ENCODE measurements around the gene BCL7A.
"Not testable (repeated sequence)": the region's sequence is repeated elsewhere in the genome, so short reads cannot be mapped to it uniquely, and the experiment has no call there.

The BCL7A gene

DNA sequence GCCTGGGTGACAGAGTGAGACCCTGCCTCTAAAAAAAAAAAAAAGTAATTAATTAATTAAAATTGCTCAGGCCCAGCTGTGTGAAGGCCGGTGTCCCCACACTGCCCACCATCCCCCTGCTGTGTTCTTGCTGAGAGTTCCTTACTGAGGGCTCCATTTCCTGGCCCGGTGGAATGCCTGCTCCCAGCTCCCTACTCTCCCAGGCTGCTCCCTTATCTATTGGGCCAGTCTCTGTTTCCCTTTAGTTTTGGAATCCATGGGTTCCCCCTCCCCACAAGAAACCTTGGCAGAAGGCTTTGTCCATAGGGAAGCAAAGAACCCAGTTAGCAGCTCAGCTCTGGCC, 75.9 kb downstream of the BCL7A start:
- H3K27ac ChIP-seq (ENCODE audit: low read depth, low read length, severe bottlenecking): peak overlapping the region; percentile 95
- no peaks in the 10 kb centered on the region for H3K9me3 ChIP-seq (ENCODE audit: control insufficient read depth, low read length)
- peaks cover 4% of the 10 kb centered on the region for H3K36me3 ChIP-seq (ENCODE audit: control insufficient read depth, insufficient read depth, low read length)
- peaks cover 34% of the 10 kb centered on the region for H3K4me1 ChIP-seq (ENCODE audit: control insufficient read depth, insufficient read depth, low read length, poor library complexity, severe bottlenecking)
- 58 to 73% methylated on average over 2 of the region's 2 CpGs for WGBS, 2 experiments (ENCODE audit: insufficient coverage in 2 of 2)
- H3K4me3 ChIP-seq (ENCODE audit: extremely low read depth, insufficient read depth, low read length, poor library complexity, severe bottlenecking): no peak overlapping the region

DNA sequence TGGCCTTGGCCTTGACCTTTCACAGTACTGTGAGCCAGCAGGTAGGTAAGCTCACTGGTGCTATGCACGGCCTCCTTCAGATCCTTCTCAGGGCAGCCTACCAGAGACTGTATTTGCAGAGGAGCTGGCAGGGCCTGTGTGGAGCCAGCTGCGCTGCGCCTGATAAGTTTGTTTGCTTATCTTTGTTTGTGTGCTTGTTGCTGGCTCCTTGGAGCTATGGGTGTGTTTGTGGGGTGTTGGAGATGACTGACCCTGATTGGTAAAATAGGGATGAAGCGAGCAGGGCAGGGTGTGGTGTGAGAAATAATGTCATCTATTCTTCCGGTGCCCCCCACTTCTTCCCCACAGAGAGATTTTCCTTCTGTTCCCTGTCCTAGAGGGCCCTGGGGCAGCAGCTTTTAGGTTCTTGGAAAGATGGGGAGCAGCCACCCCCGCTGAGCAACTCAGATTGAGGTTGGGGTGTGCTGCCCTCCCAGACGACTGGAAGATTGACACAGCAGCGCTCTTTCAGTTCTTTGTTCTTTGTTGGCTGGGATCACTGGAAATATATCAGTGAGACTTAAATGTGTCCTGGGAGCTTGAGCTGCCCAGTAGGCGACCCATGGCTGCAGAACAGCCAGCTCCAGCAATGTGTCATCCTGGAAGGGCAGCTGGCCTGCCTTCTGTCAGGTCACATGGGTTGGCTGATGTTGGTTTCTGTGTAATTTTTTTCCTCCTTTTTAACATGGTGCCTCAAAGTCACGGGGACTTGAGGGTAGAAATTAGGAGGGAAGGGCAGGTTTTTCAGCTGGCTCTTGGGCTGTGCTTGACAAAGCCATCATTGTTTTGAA, 76.5 kb downstream of the BCL7A start:
- Histone ChIP-seq H3K9me3 (ENCODE audit: control insufficient read depth, low read length) (no peaks in the 10 kb centered on the region), H3K36me3 (ENCODE audit: control insufficient read depth, insufficient read depth, low read length) (peaks cover 5% of the 10 kb centered on the region), H3K27ac (ENCODE audit: low read depth, low read length, severe bottlenecking) (peak overlapping the region; percentile 95), H3K4me3 (ENCODE audit: extremely low read depth, insufficient read depth, low read length, poor library complexity, severe bottlenecking) (no peak overlapping the region), H3K4me1 (ENCODE audit: control insufficient read depth, insufficient read depth, low read length, poor library complexity, severe bottlenecking) (peaks cover 34% of the 10 kb centered on the region)
- 69% methylated on average over 5 to 8 of the region's 10 CpGs for WGBS, 2 experiments (ENCODE audit: insufficient coverage in 2 of 2)

DNA sequence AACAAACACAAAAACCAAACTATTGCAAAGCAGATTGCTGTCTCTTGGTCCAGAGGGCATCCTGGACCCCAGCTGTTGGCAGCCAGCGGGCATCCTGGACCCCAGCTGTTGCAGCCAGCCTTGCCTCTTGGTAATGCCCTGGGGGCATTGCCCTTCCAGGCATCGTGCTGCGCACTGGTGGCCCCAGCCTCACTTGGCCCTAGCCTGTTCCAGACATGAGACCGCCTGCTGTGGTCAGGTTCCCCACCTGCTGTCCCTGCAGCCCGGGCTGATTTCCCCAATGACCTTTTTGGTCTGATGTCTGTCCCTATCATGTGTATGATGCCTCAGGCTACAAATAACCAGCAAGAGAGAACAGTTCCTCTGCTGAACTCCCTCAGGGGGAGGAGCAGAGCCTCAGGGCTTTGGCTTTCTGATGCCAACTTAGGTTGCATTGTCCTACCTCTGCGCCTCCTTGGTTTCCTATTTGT, 77.6 kb downstream of the BCL7A start:
- Histone ChIP-seq H3K36me3 (ENCODE audit: control insufficient read depth, insufficient read depth, low read length) (peaks cover 5% of the 10 kb centered on the region), H3K27ac (ENCODE audit: low read depth, low read length, severe bottlenecking) (peak overlapping the region; percentile 95), H3K4me1 (ENCODE audit: control insufficient read depth, insufficient read depth, low read length, poor library complexity, severe bottlenecking) (peaks cover 34% of the 10 kb centered on the region), H3K4me3 (ENCODE audit: extremely low read depth, insufficient read depth, low read length, poor library complexity, severe bottlenecking) (no peak overlapping the region), H3K9me3 (ENCODE audit: control insufficient read depth, low read length) (no peaks in the 10 kb centered on the region)
- 84 to 92% methylated on average over 5 of the region's 6 CpGs for WGBS, 2 experiments (ENCODE audit: insufficient coverage in 2 of 2)

DNA sequence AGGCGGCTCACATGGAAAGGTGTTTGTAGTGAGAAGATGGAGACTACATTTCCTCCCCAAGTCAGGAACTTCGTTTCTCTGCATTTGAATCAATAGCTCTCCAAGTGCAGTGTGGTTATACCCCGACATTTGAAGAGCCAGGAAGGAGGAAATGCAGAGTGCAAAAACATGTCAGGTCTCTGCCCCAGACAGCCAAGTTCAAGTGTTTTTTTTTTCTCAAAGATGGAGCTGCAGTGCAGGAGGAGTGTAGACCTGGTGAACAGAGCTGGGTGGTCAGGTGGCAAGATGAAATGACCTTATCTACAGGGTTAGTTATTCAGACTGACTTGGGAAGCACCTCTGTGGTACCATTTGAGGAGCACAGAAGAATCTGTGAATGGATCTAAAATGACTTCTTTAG, 78.2 kb downstream of the BCL7A start:
- H3K9me3 ChIP-seq (ENCODE audit: control insufficient read depth, low read length): no peaks in the 10 kb centered on the region
- H3K27ac ChIP-seq (ENCODE audit: low read depth, low read length, severe bottlenecking): no peak overlapping the region
- WGBS, 2 experiments (ENCODE audit: insufficient coverage in 2 of 2): 70 to 94% methylated on average over 2 of the region's 3 CpGs
- H3K4me1 ChIP-seq (ENCODE audit: control insufficient read depth, insufficient read depth, low read length, poor library complexity, severe bottlenecking): peaks cover 34% of the 10 kb centered on the region
- H3K36me3 ChIP-seq (ENCODE audit: control insufficient read depth, insufficient read depth, low read length): peaks cover 5% of the 10 kb centered on the region
- no peak overlapping the region for H3K4me3 ChIP-seq (ENCODE audit: extremely low read depth, insufficient read depth, low read length, poor library complexity, severe bottlenecking)

DNA sequence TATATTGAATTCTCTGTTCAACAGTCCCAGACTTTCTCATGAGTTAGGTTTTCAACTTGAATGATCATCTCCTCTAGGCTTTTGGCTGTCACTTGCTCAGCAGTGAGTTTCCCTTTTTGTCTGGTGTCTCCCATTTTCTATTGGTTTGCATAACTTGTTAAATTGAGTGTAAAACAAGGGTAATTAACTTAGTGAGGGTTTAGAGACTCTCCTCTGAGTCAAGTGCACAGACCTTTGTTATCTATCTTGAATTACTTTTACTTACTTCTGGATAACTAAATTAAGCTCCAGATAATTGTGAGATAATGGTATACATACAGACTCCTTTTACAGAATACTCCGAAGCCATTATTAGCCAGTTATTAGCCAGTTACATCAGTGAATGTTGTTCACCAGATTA, 78.9 kb downstream of the BCL7A start:
- Histone ChIP-seq H3K9me3 (ENCODE audit: control insufficient read depth, low read length) (no peaks in the 10 kb centered on the region), H3K27ac (ENCODE audit: low read depth, low read length, severe bottlenecking) (no peak overlapping the region), H3K36me3 (ENCODE audit: control insufficient read depth, insufficient read depth, low read length) (peaks cover 5% of the 10 kb centered on the region), H3K4me1 (ENCODE audit: control insufficient read depth, insufficient read depth, low read length, poor library complexity, severe bottlenecking) (peaks cover 34% of the 10 kb centered on the region), H3K4me3 (ENCODE audit: extremely low read depth, insufficient read depth, low read length, poor library complexity, severe bottlenecking) (no peak overlapping the region)
- no CpG with 5 or more reads among the region's 1 CpG for WGBS, 2 experiments (ENCODE audit: insufficient coverage in 2 of 2)

DNA sequence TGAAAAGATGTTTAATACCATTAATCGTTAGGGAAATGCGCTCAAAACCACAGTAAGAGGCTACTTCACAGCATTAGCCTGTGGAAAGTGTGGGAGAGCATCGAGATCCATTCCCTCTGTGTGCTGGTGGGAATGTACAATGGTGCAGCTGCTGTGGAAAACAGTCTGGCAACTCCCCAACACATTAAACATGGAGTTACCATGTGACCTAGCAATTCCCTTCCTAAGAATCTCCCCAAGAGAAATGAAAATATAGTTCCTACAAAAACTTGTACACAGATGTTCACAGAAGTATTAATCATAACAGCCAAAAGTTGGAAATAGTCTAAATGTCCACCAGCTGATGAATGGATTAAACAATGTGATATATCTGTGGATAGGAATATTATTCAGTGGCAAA, 80.6 kb downstream of the BCL7A start:
- Histone ChIP-seq H3K36me3 (ENCODE audit: control insufficient read depth, insufficient read depth, low read length) (peaks cover 5% of the 10 kb centered on the region), H3K4me3 (ENCODE audit: extremely low read depth, insufficient read depth, low read length, poor library complexity, severe bottlenecking) (no peak overlapping the region), H3K4me1 (ENCODE audit: control insufficient read depth, insufficient read depth, low read length, poor library complexity, severe bottlenecking) (peaks cover 28% of the 10 kb centered on the region), H3K9me3 (ENCODE audit: control insufficient read depth, low read length) (no peaks in the 10 kb centered on the region), H3K27ac (ENCODE audit: low read depth, low read length, severe bottlenecking) (no peak overlapping the region)
- 100% methylated on average over 2 of the region's 3 CpGs for WGBS, 2 experiments (ENCODE audit: insufficient coverage in 2 of 2)

DNA sequence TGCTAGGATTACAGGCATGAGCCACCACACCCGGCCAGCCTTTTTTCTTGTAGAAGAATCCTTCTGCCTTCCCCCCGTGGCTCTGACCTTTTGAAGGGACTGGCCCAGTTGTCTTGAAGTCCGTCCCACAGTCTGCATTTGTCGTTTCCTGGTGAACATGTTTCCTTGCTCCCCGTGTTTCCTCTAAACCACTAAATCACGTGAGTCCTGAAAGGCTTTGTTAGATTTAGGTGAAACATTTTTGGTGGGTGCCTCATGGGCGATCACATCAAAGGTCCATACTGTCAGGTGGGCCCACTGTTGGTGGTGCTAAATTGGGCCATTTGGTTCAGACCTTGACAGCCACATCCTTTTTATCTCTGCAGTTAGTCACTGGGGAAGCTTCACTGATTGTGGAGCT, 83.2 kb downstream of the BCL7A start:
- 87 to 91% methylated on average over 4 to 5 of the region's 7 CpGs for WGBS, 2 experiments (ENCODE audit: insufficient coverage in 2 of 2)
- H3K9me3 ChIP-seq (ENCODE audit: control insufficient read depth, low read length): no peaks in the 10 kb centered on the region
- H3K4me3 ChIP-seq (ENCODE audit: extremely low read depth, insufficient read depth, low read length, poor library complexity, severe bottlenecking): no peak overlapping the region
- H3K27ac ChIP-seq (ENCODE audit: low read depth, low read length, severe bottlenecking): no peak overlapping the region
- H3K36me3 ChIP-seq (ENCODE audit: control insufficient read depth, insufficient read depth, low read length): peaks cover 5% of the 10 kb centered on the region
- peaks cover 6% of the 10 kb centered on the region for H3K4me1 ChIP-seq (ENCODE audit: control insufficient read depth, insufficient read depth, low read length, poor library complexity, severe bottlenecking)

DNA sequence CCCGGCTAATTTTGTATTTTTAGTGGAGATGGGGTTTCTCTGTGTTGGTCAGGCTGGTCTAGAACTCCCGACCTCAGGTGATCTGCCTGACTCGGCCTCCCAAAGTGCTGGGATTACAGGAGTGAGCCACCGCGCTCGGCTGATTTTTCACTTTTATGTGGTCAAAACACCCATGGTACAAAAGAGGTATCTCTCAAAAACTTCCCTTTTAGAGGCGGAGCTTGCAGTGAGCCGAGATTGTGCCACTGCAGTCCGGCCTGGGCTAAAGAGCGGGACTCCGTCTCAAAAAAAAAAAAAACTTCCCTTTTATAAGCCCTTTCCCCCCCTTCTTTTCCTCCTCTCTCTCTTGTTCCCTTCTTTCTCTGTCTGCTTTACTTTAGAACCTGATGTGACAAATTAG, 83.8 kb downstream of the BCL7A start:
- H3K4me1 ChIP-seq (ENCODE audit: control insufficient read depth, insufficient read depth, low read length, poor library complexity, severe bottlenecking); H3K4me3 ChIP-seq (ENCODE audit: extremely low read depth, insufficient read depth, low read length, poor library complexity, severe bottlenecking); H3K36me3 ChIP-seq (ENCODE audit: control insufficient read depth, insufficient read depth, low read length); H3K27ac ChIP-seq (ENCODE audit: low read depth, low read length, severe bottlenecking); H3K9me3 ChIP-seq (ENCODE audit: control insufficient read depth, low read length): not testable (repeated sequence)
- WGBS, 2 experiments (ENCODE audit: insufficient coverage in 2 of 2): 94 to 96% methylated on average over 7 to 11 of the region's 11 CpGs

DNA sequence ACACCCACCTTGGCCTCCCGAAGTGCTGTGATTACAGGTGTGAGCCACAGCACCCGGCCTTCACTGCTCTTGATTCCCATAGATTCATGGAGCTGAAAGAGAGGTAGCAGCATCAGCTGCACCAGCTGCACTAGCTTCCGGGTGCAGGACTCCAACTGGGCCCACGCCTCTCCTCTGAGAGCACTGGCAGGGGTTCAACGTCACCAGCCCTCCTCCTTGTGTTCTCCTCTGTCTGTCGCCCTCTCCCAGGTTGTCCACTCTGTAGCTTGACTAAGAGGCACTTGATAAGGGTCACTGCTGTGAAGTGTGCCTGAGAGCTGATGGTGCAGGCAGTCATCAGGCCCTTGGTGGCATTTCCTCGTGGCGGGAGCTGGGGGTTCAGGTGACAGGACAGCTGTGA, 85.2 kb downstream of the BCL7A start:
- 88 to 100% methylated on average over 6 to 7 of the region's 8 CpGs for WGBS, 2 experiments (ENCODE audit: insufficient coverage in 2 of 2)
- H3K27ac ChIP-seq (ENCODE audit: low read depth, low read length, severe bottlenecking): no peak overlapping the region

DNA sequence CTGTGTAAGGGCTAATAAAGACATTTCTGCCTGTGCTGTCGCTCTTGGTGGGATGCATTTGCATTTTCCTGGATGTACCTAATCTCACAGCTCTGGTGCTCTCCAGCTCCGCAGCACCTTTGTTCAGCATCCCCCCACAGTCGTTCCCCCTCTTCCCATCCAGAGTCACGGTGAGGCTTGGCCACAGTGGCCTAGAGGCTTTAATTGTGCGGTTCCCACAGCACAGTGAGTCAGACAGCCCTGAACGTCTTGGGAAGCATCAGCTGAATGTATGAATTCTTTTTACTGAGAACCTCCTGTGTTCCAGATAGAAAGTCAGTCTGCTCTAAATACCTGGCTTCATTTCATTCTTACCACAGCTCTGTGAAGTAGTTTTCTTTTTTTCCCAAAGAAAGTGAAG, 85.6 kb downstream of the BCL7A start:
- 90 to 96% methylated on average over 6 of the region's 6 CpGs for WGBS, 2 experiments (ENCODE audit: insufficient coverage in 2 of 2)
- Histone ChIP-seq H3K27ac (ENCODE audit: low read depth, low read length, severe bottlenecking) (no peak overlapping the region), H3K4me1 (ENCODE audit: control insufficient read depth, insufficient read depth, low read length, poor library complexity, severe bottlenecking) (peaks cover 6% of the 10 kb centered on the region)

More for the DNA sequence above, 85.2 kb downstream of the BCL7A start:
- Histone ChIP-seq H3K4me1 (ENCODE audit: control insufficient read depth, insufficient read depth, low read length, poor library complexity, severe bottlenecking) (peaks cover 6% of the 10 kb centered on the region), H3K4me3 (ENCODE audit: extremely low read depth, insufficient read depth, low read length, poor library complexity, severe bottlenecking) (no peak overlapping the region), H3K36me3 (ENCODE audit: control insufficient read depth, insufficient read depth, low read length) (peaks cover 5% of the 10 kb centered on the region), H3K9me3 (ENCODE audit: control insufficient read depth, low read length) (no peaks in the 10 kb centered on the region)

DNA sequence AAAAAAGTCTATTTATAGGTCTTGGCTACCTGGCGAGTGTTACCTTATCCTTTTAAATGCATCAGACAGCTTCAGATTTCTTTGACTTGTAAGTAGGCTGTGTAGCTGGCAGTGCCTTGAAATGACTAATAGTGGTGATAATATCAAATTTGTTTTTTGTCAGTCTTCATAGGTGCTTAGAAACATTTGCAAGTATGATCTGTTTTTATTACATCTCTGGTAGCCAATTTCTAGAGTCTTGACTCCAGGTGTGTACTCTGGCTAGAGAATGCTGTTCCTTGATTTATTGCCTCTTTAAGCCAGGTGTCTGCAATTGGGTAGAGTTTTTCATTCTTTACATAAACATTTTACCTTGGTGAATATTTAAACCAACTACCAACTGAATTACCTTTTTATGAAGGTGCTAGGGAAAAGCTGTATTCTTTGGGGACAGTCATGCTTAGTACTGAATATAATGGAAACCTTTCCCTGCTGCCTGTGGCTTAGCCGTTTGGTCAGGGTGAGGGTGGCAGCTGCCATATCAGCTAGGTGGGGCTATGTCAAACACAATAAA, 89.5 kb downstream of the BCL7A start:
- H3K4me1 ChIP-seq (ENCODE audit: control insufficient read depth, insufficient read depth, low read length, poor library complexity, severe bottlenecking): peaks cover 6% of the 10 kb centered on the region
- no peaks in the 10 kb centered on the region for H3K9me3 ChIP-seq (ENCODE audit: control insufficient read depth, low read length)
- no peak overlapping the region for H3K4me3 ChIP-seq (ENCODE audit: extremely low read depth, insufficient read depth, low read length, poor library complexity, severe bottlenecking)
- no peaks in the 10 kb centered on the region for H3K36me3 ChIP-seq (ENCODE audit: control insufficient read depth, insufficient read depth, low read length)
- 83 to 100% methylated on average over 1 to 2 of the region's 2 CpGs for WGBS, 2 experiments (ENCODE audit: insufficient coverage in 2 of 2)
- no peak overlapping the region for H3K27ac ChIP-seq (ENCODE audit: low read depth, low read length, severe bottlenecking)

More for the DNA sequence above, 85.6 kb downstream of the BCL7A start:
- no peak overlapping the region for H3K4me3 ChIP-seq (ENCODE audit: extremely low read depth, insufficient read depth, low read length, poor library complexity, severe bottlenecking)
- no peaks in the 10 kb centered on the region for H3K9me3 ChIP-seq (ENCODE audit: control insufficient read depth, low read length)
- peaks cover 3% of the 10 kb centered on the region for H3K36me3 ChIP-seq (ENCODE audit: control insufficient read depth, insufficient read depth, low read length)
